Measurements from ENCODE around the gene UCHL1. TPM values are rescaled to one million over a fixed set of nuclear protein-coding genes. Genes with fewer than 3 reads are reported as not detected.
A peak's percentile ranks its signal among the peaks of the same experiment; 100 is the strongest.

UCHL1 gene
- total RNA-seq, 6 donors from 2014 or later, result 2.4 to 10.8 (median 7.3) TPM

DNA sequence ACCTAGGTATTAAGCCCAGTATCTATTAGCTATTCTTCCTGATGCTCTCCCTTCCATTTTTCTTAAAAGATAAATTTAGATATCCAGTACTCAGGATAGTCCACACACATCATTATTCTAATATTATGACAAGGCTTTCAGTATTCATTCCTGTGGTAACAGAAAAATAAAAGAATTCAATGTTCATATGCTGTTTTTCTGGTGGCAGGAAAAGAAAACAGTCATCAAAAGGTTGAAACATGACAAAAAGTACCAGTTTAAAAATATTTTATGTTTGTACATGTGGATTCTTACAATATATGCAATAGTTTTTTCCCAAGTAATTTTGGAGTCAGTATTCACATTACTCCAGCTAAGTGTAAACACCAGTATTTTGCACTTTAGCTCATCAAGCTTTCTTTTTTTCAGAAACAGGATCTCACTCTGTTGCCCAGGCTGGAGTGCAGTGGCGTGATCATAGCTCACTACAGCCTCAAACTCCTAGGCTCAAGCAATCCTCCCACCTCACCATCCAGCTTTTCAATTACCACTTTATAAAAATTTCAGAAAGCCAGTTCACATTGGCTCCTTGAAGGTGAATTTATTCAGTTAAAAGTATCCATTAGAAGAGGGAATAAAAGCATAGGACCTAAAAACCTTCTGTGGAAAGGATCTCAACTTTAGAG lies 44.6 kb upstream of the UCHL1 start:
- H3K4me3 ChIP-seq, result peak overlapping the region in 3 of 4 donors; percentile 66 to 91 (median 86)
- 75 to 88% methylated on average over 1 of the region's 1 CpG for WGBS, 2 donors
- H3K27me3 ChIP-seq, result peaks cover 0 to 4% (median 0%) of the 10 kb centered on the region in 4 donors
- no peaks in the 10 kb centered on the region for H3K36me3 ChIP-seq
- TF ChIP-seq CTCF (IDR thresholded peaks at IDR 0.05), result no peak
- TF ChIP-seq POLR2AphosphoS5 (IDR thresholded peaks at IDR 0.05), result no peak
- TF ChIP-seq EP300 (IDR thresholded peaks at IDR 0.05), result no peak
- TF ChIP-seq POLR2A (IDR thresholded peaks at IDR 0.05), result no peak
- DNase-seq, result no peak
- peak overlapping the region in 2 of 4 donors; percentile 44 to 91 for H3K27ac ChIP-seq
- no peaks in the 10 kb centered on the region for H3K9me3 ChIP-seq
- H3K4me1 ChIP-seq, result peaks cover 8 to 52% (median 17%) of the 10 kb centered on the region in 4 donors
- ATAC-seq (ENCODE audit: low FRiP score in 2 of 2), result no peak

DNA sequence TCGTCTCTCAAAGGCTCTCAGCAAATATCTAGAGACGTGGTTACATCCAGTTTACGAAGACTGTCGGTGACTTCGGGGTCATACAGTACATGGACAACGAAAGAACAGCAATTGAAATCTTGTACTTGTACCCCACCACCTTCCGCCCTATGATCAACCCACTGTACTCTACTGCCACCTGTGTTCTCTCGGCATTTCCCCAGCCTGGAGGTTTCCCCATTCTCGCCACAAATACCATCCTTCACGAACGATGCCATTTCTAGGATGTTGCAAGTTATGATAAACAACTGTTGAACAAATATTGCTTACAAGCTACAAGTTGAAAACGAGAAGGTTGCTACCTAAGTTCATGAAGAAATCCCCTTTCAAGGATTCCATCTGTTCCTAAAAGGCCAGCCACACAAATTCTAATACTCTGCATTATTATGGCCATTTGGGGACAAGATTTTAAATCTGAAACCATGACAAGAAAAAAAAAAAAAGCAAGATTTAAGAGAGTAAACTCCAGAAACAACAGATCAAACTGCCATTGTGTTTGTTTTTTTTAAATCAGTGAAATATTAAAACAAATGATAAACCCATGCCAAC lies 44.0 kb upstream of the UCHL1 start:
- TF ChIP-seq POLR2A (IDR thresholded peaks at IDR 0.05) (no peak), POLR2AphosphoS5 (IDR thresholded peaks at IDR 0.05) (no peak), EP300 (IDR thresholded peaks at IDR 0.05) (no peak), CTCF (IDR thresholded peaks at IDR 0.05) (peak; percentile 39 to 63 (median 54))
- Histone ChIP-seq H3K27ac (peak overlapping the region in 2 of 4 donors; percentile 90 to 91), H3K4me3 (peak overlapping the region; percentile 66 to 91 (median 80)), H3K4me1 (peaks cover 8 to 54% (median 17%) of the 10 kb centered on the region in 4 donors), H3K36me3 (no peaks in the 10 kb centered on the region), H3K27me3 (peaks cover 0 to 4% (median 0%) of the 10 kb centered on the region in 4 donors), H3K9me3 (no peaks in the 10 kb centered on the region)
- WGBS, 2 donors, result 11 to 12% methylated on average over 12 of the region's 12 CpGs
- peak; percentile 39 to 47 for ATAC-seq (ENCODE audit: low FRiP score in 2 of 2)
- peak in 1 of 2 donors; percentile 55 for DNase-seq

DNA sequence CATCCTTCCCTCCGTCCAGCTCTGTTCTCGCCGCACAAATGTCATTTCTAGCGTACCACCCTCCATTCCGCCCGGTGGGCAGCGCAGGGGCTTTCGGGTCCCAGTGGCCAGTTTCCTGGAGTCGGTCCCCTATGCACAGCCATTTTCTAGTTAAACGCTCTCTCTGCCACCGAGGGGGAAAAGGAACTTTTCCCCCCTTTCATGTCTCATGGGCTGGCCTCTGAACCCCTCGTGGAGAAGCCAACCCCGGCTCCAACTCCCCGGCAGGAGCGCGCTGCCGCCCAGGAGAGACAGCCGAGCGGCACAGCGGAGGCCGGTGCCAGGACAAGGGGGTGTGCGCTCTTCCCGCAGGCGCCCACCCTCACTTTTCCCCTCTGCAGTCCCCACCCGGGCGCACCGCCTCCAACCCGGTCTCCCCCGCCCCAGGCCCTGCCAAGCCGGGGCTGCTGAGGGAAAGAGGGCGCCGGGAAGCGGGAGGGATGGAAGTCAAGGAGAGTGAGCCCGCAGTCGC lies 43.0 kb upstream of the UCHL1 start:
- Histone ChIP-seq H3K9me3 (no peaks in the 10 kb centered on the region), H3K4me1 (peaks cover 8 to 49% (median 17%) of the 10 kb centered on the region in 4 donors), H3K4me3 (peak overlapping the region; percentile 66 to 91 (median 80)), H3K27ac (peak overlapping the region; percentile 78 to 91 (median 86)), H3K36me3 (no peaks in the 10 kb centered on the region), H3K27me3 (peaks cover 0 to 4% (median 0%) of the 10 kb centered on the region in 4 donors)
- no peak for TF ChIP-seq POLR2A (IDR thresholded peaks at IDR 0.05)
- TF ChIP-seq EP300 (IDR thresholded peaks at IDR 0.05), result no peak
- TF ChIP-seq CTCF (IDR thresholded peaks at IDR 0.05), result no peak
- no peak for TF ChIP-seq POLR2AphosphoS5 (IDR thresholded peaks at IDR 0.05)
- DNase-seq (no peak), ATAC-seq (ENCODE audit: low FRiP score in 2 of 2) (peak in 1 of 2 donors; percentile 47)
- 1 to 2% methylated on average over 23 to 25 of the region's 35 CpGs for WGBS, 2 donors

GRCh38 chr4:41214136-41214824 lies 42.4 kb upstream of the UCHL1 start, which contains the start of gene APBB2:
Gene APBB2 (minus strand): TSS chr4:41214542. CDS start chr4:41033254, 181,288 bp downstream.
- peak in 3 of 4 donors; percentile 44 to 81 (median 75) for TF ChIP-seq POLR2A (IDR thresholded peaks at IDR 0.05)
- TF ChIP-seq EP300 (IDR thresholded peaks at IDR 0.05), result no peak
- TF ChIP-seq CTCF (IDR thresholded peaks at IDR 0.05), result peak in 5 of 6 experiments; percentile 50 to 89 (median 70)
- peak; percentile 26 to 88 for TF ChIP-seq POLR2AphosphoS5 (IDR thresholded peaks at IDR 0.05)
- peaks cover 8 to 45% (median 17%) of the 10 kb centered on the region in 4 donors for H3K4me1 ChIP-seq
- peak within 1 kb of the TSS; percentile 78 to 91 (median 86) for H3K27ac ChIP-seq
- peak within 1 kb of the TSS; percentile 66 to 91 (median 80) for H3K4me3 ChIP-seq
- ATAC-seq (ENCODE audit: low FRiP score in 2 of 2) (peak; percentile 95), DNase-seq (peak; percentile 92 to 96)
- H3K36me3 ChIP-seq, result no peaks in the 10 kb centered on the region
- no peaks in the 10 kb centered on the region for H3K9me3 ChIP-seq
- H3K27me3 ChIP-seq, result peaks cover 0 to 4% (median 0%) of the 10 kb centered on the region in 4 donors
- 0% methylated on average over 3 to 15 of the region's 71 CpGs for WGBS, 2 donors

All from upper lobe of left lung (tissue), 6 donors.